H1 (cell line): ENCODE results near the gene CD8B2.

Experiments used
- BRCA1 ChIP-seq: IDR thresholded peaks from 2 replicates; pipeline ENCODE4 v1.6.1; 2012; ENCODE audit warnings: low read depth, low read length, improper control_type of control experiment
- CHD1 ChIP-seq: IDR thresholded peaks from 2 replicates; pipeline ENCODE4 v1.6.1; 2012; ENCODE audit warnings: low read depth, low read length, improper control_type of control experiment
- CTCF ChIP-seq, 3 experiments: IDR thresholded peaks; 1 replicate in 2 of 3; 2 replicates in 1 of 3; pipeline versions ENCODE4 v1.5.1 to v1.6.1; 2011; ENCODE audit warnings: low read length in 3 of 3, mild to moderate bottlenecking in 3 of 3, inconsistent platforms in 2 of 3, low read depth in 1 of 3, moderate library complexity in 1 of 3; ENCODE audit not compliant: insufficient read depth in 1 of 3; ENCODE audit errors: control extremely low read depth in 1 of 3

DNA sequence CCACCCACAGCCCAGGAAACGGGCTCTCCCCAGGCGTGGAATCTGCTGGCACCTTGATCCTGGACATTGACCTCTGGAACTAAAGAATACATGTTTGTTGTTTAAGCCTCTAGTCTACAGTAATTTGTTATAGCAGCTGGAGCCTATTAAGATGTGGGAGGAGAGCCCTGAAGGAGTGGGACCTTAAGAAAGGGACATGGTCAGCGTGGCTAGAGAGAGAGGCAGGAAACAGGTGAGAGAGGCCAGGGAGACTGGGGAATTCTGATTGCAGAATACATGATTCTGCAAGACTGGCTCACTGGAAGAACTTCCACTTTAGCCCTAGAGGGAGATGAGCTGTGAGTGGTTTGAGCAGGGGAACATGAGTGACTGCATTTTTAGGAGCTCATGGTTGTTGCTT lies 83.2 kb downstream of the CD8B2 start:
- TF ChIP-seq CHD1: no peak
- TF ChIP-seq BRCA1: no peak
- no peak for TF ChIP-seq CTCF (IDR thresholded peaks at IDR 0.05; ENCODE audit: control extremely low read depth in 1 of 3, insufficient read depth in 1 of 3, low read depth in 1 of 3, low read length in 3 of 3)
